NCI-H1436 (cell line): ENCODE results near the gene LSM14B.
"Not testable (repeated sequence)": the region's sequence is repeated elsewhere in the genome, so short reads cannot be mapped to it uniquely, and the experiment has no call there.

Experiments
- DNase-seq: peaks from one replicate; lab custom pipeline; 2025; lab: John Stamatoyannopoulos, UW

LSM14B gene

GRCh38 chr20:62112368-62112767 lies 9.9 kb upstream of the LSM14B start:
- no peak for DNase-seq

GRCh38 chr20:62114894-62115293 lies 7.4 kb upstream of the LSM14B start:
- DNase-seq: no peak

GRCh38 chr20:62115800-62116407 lies 6.4 kb upstream of the LSM14B start:
- not testable (repeated sequence) for DNase-seq

GRCh38 chr20:62116558-62117361 lies 5.5 kb upstream of the LSM14B start:
- DNase-seq: no peak

- DNase-seq: no peak
Observed at GRCh38 chr20:62117362-62117646, 5.0 kb upstream of the LSM14B start.

- DNase-seq: no peak
Observed at GRCh38 chr20:62117658-62118057, 4.6 kb upstream of the LSM14B start.

GRCh38 chr20:62118113-62119043 lies 3.9 kb upstream of the LSM14B start:
- DNase-seq: no peak

GRCh38 chr20:62119115-62119514 lies 3.2 kb upstream of the LSM14B start:
- DNase-seq: no peak

- DNase-seq: no peak
Observed at GRCh38 chr20:62119591-62120364, 2.5 kb upstream of the LSM14B start.

GRCh38 chr20:62120365-62120762 lies 1.9 kb upstream of the LSM14B start:
- DNase-seq: no peak

- DNase-seq: no peak
Observed at GRCh38 chr20:62120990-62121775, 1.1 kb upstream of the LSM14B start.

- peak; percentile 60 for DNase-seq
Observed at GRCh38 chr20:62122654-62123449, 577 bp downstream of the LSM14B start.

- DNase-seq: no peak
Observed at GRCh38 chr20:62123450-62124118, 1.3 kb downstream of the LSM14B start.

- no peak for DNase-seq
Observed at GRCh38 chr20:62126141-62126540, 3.9 kb downstream of the LSM14B start.

GRCh38 chr20:62127799-62128198 lies 5.5 kb downstream of the LSM14B start:
- no peak for DNase-seq

GRCh38 chr20:62128502-62128901 lies 6.2 kb downstream of the LSM14B start:
- no peak for DNase-seq

- no peak for DNase-seq
Observed at GRCh38 chr20:62129731-62130531, 7.7 kb downstream of the LSM14B start.

GRCh38 chr20:62131560-62132320 lies 9.5 kb downstream of the LSM14B start:
- no peak for DNase-seq
